NCI-H2196 treated with DMSO at 0.1 percent for 48 hours (cell line): ENCODE measurements around the gene PPP1CC.
"Not testable (repeated sequence)": the region's sequence is repeated elsewhere in the genome, so short reads cannot be mapped to it uniquely, and the experiment has no call there.

Experiments
- DNase-seq: peaks from one replicate; lab custom pipeline; 2025; ENCODE audit not compliant: unreplicated experiment; lab: John Stamatoyannopoulos, UW

The PPP1CC gene

DNA sequence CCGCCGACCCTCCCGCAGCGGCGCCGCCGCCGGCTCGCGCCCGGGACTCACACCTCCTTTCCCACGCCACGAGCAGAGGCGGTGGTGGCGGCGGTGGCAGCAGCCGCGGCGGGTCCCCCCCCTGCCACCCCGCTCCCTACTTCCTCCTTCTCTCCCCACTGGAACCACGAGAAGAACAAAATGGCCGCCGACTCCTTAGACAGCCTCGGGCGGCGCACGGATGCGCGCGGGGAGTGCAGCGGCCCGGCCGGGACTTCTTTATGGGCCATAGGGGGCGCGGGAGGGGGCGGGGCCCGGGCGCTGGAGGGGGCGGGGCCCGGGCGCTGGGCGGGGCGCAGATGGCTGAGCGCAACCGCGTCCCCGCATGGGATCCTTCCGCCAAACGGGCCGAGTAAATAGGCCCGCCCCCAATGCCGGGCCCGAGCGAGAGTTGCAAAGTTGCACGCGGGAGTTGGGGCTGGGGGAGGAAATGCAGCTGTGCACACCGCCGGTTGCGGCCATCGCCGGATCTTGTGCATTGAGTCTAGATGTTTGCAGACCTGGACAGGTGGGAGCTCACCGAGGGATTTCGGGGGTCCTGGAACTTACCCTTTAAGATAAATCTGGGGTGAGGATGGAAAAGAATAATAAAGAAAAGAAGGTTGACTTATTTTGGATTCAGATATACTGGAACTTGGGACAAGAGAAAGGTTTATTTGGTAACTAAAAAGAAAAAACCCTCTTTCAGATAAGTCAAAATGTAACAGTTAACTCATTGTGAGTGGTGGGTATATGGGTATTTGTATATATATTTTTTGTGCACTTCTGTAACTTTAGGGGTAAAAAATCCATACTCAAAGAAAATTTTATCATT, at the start of gene PPP1CC:
Gene PPP1CC (minus strand): TSS at position 174 of the 853 bp plus-strand sequence. CDS start 184 bp downstream, outside the sequence.
- DNase-seq = peak; percentile 85

DNA sequence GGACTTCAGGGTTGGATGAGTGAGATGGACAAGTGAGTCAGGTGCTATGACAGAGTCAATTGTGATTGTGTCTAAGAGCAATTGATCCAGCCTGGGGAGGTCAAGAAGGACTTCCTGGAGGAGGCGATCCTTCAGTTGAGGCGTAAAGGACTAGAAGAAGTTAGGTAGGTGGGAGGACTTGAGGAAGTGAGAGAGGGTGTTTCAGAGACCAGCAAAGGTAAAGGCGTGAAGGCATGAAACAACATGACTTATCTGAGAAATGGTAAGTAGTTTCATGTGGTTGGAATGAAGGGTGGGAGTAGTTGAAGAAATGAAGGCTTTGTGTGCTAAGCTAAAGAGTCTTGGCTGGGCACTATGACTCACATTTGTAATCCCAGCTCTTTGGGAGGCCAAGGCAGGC, 48.9 kb upstream of the PPP1CC start:
- DNase-seq = no peak

DNA sequence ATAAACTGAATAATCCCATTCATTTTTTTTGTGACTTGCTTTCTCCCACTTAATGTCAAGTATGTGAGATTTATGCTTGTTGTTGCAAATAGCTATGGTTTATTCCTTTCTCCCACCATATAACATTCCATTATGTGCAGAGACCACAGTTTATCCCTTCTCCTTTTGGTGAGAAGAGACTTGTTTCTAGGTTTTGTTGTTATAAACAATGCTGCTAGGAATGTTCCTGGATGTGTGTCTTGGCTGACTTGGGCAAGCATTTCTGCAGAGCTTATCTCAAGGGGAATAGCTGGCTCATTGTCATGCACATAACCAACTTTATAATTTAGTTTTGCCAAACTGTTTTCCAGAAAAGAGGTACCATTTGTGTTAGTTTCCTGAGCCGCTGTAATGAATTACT, 47.6 kb upstream of the PPP1CC start:
- no peak for DNase-seq

DNA sequence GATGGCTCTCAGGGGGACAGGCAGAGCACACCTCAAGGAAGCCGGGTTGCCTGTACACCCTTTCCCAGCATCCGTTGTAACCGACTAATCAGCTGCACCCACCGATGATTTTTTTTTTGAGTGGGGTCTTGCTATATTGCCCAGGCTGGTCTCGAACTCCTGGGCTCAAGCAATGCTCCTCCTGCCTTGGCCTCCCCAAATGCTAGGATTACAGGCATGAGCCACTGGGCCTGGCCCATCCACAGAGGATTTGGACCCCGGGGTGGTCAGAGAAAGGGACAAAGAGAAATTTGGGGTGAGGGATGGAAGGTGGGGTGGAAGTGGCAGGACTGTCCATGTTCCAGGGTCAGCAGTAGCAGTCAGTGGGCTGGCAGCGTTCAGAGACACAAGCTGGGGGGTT, 43.3 kb upstream of the PPP1CC start:
- DNase-seq = no peak

DNA sequence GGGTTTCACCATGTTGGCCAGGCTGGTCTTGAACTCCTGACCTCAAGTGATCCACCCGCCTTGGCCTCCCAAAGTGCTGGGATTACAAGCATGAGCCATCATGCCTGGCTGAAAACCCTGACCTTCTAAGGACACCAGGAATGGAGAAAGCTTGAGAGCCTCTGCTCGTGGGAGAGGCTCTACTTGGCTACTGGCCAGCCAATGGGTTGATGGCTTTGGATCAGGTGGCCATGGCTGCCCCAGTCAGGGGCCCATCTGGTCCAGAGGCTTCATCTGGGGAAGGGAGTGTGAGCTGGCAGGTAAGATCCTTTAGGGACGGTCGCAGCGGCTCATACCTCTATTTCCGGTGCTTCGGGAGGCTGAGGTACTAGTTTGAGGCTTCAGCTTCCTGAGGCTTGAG, 42.5 kb upstream of the PPP1CC start:
- no peak for DNase-seq

DNA sequence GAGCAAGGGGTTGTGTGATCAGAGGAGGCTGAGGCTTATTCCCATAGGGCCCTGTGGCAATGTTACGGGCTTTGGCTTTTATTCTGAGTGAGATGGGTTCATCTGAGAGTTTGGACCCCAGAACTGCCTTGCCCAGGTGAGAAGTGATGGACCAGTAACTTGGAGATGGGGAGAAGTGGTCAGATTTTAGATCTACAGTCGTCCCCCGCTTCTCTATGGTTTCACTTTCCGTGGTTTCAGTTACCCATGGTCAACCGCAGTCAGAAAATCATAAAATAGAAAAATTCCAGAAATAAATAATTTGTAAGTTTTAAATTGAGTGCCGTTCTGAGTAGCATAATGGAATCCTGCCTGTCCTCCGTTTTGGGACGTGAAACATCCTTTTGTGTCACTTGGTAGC, 40.2 kb upstream of the PPP1CC start:
- DNase-seq = no peak

DNA sequence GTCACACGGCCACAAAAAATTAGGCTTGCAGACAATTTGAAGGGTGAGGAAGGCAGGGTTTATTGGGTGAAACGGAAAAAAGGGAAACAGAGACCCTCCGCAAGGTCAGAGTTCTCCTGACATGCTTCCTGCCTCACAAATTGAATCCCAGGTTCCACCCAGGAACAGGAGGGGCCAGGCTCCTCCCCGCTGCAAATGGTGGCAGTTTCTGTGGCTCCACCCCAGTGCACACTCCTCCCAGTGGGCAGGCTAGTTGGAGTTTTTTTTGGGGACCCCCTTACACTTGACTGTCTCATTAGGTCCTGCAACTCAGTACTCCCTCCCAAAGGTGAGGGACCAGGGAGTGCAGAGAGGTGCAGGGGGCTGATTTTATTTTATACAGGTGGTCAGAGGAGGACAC, 39.4 kb upstream of the PPP1CC start:
- no peak for DNase-seq

DNA sequence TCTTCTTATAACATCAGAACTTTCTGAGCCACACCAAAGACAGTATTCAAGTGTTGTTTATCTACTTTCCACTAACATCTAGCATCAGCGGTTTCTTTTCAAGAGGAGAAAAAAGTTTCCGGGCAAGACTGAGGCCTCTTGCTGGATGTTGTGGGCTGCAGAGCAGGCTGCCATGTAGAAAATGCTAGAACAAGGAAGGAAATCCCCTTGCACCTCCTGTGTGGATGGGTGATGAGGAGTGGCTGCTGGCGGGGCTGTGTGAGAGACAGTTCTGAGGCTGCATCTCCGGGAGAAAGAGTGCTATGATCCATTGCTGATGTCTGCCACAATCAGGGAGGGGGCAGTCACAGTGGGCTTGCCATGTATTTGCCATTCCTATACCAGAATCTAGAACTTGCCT, 37.8 kb upstream of the PPP1CC start:
- no peak for DNase-seq

DNA sequence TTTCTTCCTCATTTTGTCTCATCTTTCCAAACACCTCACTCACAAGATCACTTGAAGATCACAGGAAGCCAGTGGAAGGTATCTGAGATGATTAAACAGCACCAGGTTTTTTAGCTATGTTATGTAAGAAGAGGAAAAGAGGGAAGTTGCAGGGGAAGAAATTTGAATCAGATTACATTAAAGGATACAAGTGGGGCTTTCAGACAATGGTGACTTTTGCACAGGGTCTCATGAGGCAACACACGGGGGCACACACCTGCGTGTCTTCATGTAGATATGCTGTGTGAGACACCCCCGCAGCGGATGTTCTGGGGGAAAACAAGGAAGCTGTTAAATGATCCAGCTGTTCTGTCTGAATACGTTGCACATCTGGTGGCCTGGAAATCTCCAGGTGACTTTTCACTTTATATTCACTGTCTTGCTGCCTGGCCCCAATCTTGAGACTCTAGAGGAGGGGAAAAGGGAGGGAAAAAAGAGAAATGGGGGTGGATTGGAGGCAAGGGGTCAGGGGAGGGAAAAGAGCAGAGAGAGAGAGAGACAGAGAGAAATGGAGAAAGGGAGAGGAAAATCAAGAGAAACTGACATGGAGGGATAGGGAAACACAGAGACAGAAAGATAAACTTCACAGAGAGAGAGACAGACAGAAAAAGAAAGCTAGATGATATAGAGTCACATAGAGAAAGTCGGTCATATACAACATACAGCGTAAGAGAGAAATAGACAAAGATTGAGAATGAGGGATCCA, 36.3 kb upstream of the PPP1CC start:
- no peak for DNase-seq

DNA sequence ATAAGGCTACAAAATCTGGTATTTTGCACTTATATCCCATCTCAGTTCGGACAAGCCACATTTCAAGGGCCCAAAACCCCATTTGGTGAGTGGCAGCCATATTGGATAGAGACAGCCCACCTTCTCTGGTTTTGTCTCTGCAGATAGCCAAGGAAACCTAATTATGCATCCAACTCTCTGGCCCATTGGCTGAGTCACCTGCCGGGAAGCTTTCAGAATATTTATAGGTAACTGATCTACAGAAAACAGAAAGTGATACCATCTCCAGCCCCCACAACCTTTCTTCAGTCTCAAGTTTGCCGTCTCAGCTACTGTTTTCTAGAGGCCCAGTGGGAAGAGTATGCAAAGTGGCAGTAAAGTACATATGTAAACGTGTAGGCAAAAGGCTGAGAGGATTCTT, 33.7 kb upstream of the PPP1CC start:
- DNase-seq = no peak

DNA sequence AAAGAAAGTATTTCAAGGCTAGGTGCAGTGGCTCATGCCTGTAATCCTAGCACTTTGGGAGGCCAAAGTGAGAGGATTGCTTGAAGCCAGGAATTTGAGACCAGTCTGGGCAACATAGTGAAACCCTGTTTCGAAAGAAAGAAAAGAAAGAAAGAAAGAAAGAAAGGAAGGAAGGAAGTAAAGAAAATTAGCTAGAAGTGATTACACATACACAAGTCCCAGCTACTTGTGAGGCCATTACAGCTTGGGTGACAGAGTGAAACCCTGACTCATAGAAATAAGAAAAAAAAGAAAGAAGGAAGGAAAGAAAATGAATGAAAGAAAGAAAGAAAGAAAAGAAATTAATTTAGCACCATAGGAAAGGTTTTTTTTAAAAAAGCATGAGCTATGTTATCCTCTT, 33.3 kb upstream of the PPP1CC start:
- DNase-seq = no peak

DNA sequence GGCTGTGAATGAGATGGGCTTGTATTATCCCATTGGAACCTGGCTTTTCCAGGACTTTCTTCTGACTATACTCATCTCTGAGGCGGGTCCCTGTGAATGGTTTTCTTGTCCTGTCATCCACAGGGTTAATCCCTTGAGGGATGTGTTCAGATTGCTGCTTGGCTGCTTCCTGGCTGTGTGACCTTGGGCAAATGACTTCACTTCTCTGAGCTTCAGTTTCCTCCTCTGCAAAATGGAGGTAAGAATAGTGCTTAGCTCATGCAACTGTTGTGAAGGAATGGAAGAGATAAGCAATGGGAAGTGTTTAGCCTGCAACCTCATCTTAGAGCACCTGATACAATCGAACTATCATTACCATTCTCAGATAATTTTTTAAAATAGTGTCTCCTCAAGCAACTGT, 32.1 kb upstream of the PPP1CC start:
- no peak for DNase-seq

DNA sequence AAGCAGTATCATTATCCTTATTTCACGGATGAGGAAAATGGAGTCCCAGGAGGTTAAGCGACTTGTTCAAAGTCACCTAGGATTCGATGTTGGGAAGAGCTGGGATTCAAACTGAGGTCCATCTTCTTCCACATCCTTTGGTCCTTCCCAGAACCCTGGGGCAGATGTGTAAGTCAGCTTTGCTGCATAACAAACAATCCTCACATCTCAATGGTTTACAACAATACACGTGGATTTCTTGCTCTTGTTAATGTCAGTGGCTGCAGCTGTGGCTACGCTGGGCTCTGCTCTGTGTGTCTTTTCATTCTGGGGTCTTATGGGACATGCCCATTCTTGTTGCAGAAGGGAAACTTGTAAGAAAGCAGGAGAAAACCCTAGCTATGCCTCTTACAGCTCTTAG, 26.3 kb upstream of the PPP1CC start:
- no peak for DNase-seq

DNA sequence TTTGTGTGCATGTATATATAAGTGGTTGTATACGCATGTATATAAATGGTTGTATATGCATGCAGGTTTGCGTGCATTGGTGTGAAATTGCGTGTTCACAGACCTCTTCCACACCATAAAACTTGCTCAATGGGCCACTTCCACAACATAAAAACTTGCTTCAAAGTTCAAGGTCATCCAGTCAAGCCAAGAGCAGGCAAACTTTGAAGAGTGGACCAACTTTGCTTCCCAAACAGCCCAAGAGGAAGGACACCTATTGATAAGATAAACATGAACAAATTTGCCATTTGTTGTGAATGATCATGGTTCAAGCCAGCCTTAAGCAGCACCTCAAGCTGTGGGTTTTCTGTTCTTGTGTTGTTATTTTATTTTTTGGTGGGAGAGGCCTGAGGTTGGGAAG, 25.2 kb upstream of the PPP1CC start:
- no peak for DNase-seq

DNA sequence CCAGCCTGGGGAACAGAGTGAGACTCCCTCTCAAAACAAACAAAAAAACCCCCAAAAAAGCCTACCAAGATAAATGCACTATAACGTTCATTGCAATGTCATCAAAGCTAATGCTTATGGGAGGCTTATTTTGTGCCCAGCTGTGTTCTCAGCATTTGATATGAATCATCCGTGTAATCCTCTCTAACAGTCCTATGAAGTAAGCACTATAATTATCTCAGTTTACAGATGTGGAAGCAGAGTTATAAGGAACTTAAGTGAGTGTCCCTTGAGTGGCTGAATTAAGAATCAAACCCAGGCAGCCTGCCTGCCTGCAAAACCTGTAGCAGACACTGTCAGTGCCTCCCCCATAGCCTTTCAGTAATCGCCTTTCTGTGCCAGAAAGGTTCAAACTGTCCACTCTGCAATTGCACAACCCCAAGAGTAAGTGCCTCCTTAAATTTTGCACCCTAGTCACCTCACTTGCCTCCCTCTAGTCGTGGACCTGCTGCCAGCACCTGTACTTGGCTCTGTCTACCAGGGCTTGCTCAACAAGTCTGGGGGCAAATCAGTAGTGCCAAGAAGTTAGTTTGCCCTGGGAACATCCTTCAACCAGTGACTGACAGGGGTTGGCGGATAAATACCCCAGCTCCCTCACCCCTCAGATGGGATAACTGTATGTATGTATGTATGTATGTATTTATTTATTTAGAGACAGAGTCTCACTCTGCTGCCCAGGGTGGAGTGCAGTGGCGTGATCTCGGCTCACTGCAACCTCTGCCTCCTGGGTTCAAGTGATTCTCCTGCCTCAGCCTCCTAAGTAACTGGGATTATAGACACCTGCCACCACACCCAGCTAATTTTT, 23.8 kb upstream of the PPP1CC start:
- DNase-seq = no peak

DNA sequence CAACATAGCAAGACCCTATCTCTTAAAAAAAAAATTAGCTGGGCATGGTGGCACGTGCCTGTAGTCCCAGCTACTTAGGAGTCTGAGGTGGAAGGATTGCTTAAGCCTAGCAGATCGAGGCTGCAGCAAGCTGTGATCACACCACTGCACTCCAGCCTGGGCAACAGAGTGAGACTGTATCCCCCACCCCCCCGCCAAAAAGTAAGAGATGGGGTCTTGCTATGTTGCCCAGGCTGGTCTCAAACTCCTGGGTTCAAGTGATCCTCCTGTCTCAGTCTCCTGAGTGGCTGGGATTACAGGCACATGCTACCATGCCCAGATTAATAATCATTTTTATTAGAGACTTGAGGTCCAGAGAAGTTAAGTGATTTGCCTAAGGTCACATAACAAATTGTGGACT, 22.9 kb upstream of the PPP1CC start:
- not testable (repeated sequence) for DNase-seq

DNA sequence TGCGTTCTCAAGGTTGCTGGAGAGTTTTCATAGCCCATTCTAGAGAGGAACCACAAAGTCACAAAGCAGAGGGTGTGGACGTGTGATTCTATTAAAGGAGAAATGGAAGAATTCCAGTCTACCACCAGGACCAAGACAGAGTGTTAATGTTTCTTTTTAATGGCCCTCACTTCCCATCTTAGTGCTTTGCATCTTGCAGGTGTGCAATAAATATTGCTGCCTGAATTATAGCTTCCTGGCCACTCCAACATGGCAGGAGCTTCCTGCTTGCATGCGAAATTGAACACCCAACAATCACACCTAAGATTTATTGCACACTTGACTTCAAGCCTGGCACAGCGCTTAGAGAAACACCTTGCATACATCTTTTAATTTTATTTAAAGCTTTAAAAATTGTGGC, 22.4 kb upstream of the PPP1CC start:
- no peak for DNase-seq

DNA sequence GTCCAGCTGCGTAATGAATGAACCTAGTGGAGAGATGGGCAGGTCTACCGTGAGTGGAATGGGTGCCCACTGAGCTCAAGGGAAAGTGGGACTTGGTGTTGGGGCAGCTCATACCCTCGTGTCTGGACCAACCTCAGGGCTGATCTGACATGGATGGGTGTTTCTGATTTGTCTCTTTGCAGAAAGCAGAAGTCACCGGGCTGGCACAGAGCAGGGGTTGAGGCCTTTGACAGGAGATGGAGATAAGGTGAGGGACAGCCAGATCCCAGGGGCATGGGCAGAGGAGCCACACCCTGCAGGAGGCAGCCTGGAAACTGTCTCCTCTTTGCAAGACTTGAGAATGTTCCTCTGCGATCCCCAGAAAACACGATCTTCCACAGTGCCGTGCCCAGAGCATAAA, 20.9 kb upstream of the PPP1CC start:
- no peak for DNase-seq

DNA sequence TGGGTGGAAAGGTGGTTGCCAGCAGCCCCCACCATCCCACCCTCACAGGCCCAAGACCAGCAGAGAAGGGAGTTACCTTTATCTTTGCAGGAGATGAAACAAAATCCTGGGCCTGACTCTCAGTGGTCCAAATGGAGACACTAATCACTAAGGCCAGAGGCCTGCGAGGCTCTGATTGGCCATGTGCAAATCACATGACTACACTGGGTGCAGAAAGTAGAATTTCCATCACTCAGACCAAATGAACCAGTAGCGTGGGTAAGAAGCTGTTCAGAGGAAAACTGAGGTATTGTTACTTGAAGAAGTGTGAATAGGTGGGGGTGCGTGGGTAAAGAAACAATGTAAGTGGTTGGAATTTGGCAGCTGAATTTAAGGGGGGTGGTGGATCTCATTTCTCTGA, 20.2 kb upstream of the PPP1CC start:
- DNase-seq = no peak

DNA sequence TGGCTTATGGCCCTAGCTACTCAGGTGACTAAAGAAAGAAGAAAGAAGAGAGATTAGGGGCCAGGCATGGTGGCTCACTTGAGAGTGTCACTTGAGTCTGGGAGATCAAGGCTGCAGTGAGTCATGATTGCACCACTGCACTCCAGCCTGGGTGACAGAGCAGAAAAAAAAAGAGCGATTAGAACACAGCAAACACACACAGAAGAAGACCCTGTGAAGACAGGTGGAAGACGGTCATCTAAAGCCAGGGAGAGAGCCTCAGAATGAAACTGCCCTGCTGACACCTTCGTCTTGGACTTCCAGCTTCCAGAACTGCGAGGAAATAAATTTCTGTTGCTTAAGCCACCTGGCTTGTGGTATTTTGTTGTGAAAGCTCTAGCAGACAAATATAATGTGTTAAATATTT, 17.5 kb upstream of the PPP1CC start:
- no peak for DNase-seq

DNA sequence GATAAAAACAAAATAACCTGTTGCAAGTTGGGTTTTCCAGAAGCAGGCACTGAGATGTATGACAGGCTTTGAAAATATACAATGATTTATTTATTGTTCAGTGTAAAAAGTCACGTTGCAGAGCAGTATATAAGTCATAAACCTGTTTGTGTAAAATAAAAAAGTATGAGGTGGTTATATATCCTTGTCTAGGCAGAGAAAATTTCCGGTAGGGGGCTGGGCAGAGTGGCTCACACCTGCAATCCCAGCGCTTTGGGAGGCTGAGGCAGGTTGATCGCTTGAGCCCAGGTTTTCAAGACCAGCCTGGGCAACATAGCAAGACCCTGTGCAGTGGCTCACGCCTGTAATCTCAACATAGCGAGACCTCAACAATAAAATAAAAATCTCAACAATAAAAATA, 16.2 kb upstream of the PPP1CC start:
- no peak for DNase-seq

DNA sequence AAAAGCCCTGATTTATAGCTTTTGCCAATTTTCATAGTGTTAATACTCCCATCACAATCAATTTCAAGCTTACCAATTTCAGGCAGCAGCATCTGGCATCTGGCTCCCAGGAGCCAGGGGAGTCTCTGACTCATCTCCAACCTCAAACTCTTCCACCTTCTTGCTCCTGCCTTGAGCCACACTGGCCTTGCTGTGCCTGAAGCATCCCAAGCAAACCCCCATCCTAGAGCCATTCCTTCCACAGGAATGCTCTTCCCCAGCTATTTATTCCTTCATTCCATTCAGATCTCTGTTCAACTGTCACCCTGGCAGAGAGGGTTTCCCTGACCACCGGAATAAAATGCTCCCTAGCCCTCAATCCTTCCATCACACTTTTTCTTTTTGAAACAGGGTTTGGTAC, 13.9 kb upstream of the PPP1CC start:
- no peak for DNase-seq
